ENCODE measurements around the gene TPP2. TPM values are rescaled to one million over a fixed set of nuclear protein-coding genes. Genes with fewer than 3 reads are reported as not detected.

The TPP2 gene
- total and polyA plus RNA-seq, 4 donors: 14.0 to 55.6 (median 22.4) TPM

GRCh38 chr13:102567857-102568256 is 28.9 kb upstream of the TPP2 start:
- no peak for DNase-seq (ENCODE audit: low spot score)
- Histone ChIP-seq H3K36me3 (ENCODE audit: control insufficient read depth in 4 of 4, insufficient read depth in 3 of 4, low read depth in 1 of 4, low read length in 3 of 4) (no peaks in the 10 kb centered on the region), H3K9me3 (ENCODE audit: control insufficient read depth in 4 of 4, low read length in 3 of 4) (no peaks in the 10 kb centered on the region), H3K4me3 (ENCODE audit: low read depth in 1 of 3, low read length in 3 of 3) (no peak overlapping the region), H3K27me3 (ENCODE audit: control insufficient read depth in 4 of 4, insufficient read depth in 4 of 4, low read length in 3 of 4) (no peaks in the 10 kb centered on the region), H3K9ac (ENCODE audit: low read depth in 1 of 2, low read length in 2 of 2) (no peak overlapping the region), H3K4me1 (ENCODE audit: control insufficient read depth in 4 of 4, insufficient read depth in 4 of 4, low read length in 3 of 4) (peaks cover 0 to 13% (median 9%) of the 10 kb centered on the region in 4 donors), H3K27ac (ENCODE audit: low read depth in 1 of 2, low read length in 2 of 2) (no peak overlapping the region)
- 84% methylated on average over 4 of the region's 4 CpGs for WGBS
- TF ChIP-seq FOXA1 (IDR thresholded peaks at IDR 0.05): no peak
- no peak for TF ChIP-seq CTCF (IDR thresholded peaks at IDR 0.05; ENCODE audit: low read depth, low read length, missing input control)
- TF ChIP-seq SP1 (IDR thresholded peaks at IDR 0.05): no peak
- TF ChIP-seq RXRA (IDR thresholded peaks at IDR 0.05): no peak
- no peak for TF ChIP-seq TAF1 (conservative IDR thresholded peaks at IDR 0.05)
- no peak for TF ChIP-seq EGR1 (IDR thresholded peaks at IDR 0.05; ENCODE audit: low read depth in 2 of 2)
- TF ChIP-seq, protein P1, sequence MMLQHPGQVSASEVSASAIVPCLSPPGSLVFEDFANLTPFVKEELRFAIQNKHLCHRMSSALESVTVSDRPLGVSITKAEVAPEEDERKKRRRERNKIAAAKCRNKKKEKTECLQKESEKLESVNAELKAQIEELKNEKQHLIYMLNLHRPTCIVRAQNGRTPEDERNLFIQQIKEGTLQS (IDR thresholded peaks at IDR 0.05): no peak
- no peak for TF ChIP-seq HNF4A (conservative IDR thresholded peaks at IDR 0.05)
- no peak for TF ChIP-seq MAX (IDR thresholded peaks at IDR 0.05)
- no peak for TF ChIP-seq FOXA2 (IDR thresholded peaks at IDR 0.05)
- no peak for TF ChIP-seq YY1 (IDR thresholded peaks at IDR 0.05)
- TF ChIP-seq JUND (IDR thresholded peaks at IDR 0.05): no peak
- TF ChIP-seq, protein P2, sequence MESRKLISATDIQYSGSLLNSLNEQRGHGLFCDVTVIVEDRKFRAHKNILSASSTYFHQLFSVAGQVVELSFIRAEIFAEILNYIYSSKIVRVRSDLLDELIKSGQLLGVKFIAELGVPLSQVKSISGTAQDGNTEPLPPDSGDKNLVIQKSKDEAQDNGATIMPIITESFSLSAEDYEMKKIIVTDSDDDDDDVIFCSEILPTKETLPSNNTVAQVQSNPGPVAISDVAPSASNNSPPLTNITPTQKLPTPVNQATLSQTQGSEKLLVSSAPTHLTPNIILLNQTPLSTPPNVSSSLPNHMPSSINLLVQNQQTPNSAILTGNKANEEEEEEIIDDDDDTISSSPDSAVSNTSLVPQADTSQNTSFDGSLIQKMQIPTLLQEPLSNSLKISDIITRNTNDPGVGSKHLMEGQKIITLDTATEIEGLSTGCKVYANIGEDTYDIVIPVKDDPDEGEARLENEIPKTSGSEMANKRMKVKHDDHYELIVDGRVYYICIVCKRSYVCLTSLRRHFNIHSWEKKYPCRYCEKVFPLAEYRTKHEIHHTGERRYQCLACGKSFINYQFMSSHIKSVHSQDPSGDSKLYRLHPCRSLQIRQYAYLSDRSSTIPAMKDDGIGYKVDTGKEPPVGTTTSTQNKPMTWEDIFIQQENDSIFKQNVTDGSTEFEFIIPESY (IDR thresholded peaks at IDR 0.05): no peak
- TF ChIP-seq RAD21 (IDR thresholded peaks at IDR 0.05): no peak
- TF ChIP-seq, protein P3, sequence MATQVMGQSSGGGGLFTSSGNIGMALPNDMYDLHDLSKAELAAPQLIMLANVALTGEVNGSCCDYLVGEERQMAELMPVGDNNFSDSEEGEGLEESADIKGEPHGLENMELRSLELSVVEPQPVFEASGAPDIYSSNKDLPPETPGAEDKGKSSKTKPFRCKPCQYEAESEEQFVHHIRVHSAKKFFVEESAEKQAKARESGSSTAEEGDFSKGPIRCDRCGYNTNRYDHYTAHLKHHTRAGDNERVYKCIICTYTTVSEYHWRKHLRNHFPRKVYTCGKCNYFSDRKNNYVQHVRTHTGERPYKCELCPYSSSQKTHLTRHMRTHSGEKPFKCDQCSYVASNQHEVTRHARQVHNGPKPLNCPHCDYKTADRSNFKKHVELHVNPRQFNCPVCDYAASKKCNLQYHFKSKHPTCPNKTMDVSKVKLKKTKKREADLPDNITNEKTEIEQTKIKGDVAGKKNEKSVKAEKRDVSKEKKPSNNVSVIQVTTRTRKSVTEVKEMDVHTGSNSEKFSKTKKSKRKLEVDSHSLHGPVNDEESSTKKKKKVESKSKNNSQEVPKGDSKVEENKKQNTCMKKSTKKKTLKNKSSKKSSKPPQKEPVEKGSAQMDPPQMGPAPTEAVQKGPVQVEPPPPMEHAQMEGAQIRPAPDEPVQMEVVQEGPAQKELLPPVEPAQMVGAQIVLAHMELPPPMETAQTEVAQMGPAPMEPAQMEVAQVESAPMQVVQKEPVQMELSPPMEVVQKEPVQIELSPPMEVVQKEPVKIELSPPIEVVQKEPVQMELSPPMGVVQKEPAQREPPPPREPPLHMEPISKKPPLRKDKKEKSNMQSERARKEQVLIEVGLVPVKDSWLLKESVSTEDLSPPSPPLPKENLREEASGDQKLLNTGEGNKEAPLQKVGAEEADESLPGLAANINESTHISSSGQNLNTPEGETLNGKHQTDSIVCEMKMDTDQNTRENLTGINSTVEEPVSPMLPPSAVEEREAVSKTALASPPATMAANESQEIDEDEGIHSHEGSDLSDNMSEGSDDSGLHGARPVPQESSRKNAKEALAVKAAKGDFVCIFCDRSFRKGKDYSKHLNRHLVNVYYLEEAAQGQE (IDR thresholded peaks at IDR 0.05): no peak
- no peak for TF ChIP-seq HNF4G (IDR thresholded peaks at IDR 0.05)
- TF ChIP-seq NR2F2 (IDR thresholded peaks at IDR 0.05): no peak
- TF ChIP-seq GABPA (IDR thresholded peaks at IDR 0.05 in 1 of 2, conservative IDR thresholded peaks at IDR 0.05 in 1 of 2): no peak

Measured in liver (tissue), 9 donors.